H54 (cell line): Measurements from ENCODE around the gene DDX11.
"Not testable (repeated sequence)": the region's sequence is repeated elsewhere in the genome, so short reads cannot be mapped to it uniquely, and the experiment has no call there.

Experiments used
- DNase-seq: peaks from one replicate; pipeline ENCODE4 v3.0.0; 2011; ENCODE audit warnings: low spot score, mixed read lengths; ENCODE audit not compliant: insufficient read length
- FAIRE-seq: peaks from 3 replicates; lab custom pipeline; 2011; peaks lifted over from hg19 to GRCh38; lab: Jason Lieb, UNC
- POLR2A ChIP-seq: IDR thresholded peaks from 2 replicates; pipeline ENCODE4 v1.6.1; 2011; ENCODE audit warnings: low read depth, mild to moderate bottlenecking, low read length

DDX11 gene

DNA sequence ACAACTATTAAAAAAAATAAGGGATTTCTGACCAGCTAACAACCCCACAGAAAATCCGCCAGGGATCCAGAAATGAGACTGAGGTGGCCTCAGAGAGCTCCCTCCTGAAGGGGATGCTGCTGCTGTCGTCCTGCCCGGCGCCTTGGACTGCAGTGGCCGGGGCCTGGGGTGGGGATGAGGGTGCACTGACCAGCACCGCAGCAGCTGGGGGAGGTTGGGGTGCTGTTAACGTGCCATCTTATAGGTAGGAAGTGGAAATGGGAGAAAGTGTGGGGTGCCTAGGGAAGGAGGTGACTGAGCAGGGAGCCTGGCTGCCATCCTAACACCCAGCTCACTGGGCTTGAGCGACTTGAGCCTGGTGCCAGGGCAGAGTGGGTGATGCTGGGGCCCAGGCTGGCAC is 32.0 kb downstream of the DDX11 start:
- no peak for TF ChIP-seq POLR2A
- no peak for FAIRE-seq
- no peak for DNase-seq

DNA sequence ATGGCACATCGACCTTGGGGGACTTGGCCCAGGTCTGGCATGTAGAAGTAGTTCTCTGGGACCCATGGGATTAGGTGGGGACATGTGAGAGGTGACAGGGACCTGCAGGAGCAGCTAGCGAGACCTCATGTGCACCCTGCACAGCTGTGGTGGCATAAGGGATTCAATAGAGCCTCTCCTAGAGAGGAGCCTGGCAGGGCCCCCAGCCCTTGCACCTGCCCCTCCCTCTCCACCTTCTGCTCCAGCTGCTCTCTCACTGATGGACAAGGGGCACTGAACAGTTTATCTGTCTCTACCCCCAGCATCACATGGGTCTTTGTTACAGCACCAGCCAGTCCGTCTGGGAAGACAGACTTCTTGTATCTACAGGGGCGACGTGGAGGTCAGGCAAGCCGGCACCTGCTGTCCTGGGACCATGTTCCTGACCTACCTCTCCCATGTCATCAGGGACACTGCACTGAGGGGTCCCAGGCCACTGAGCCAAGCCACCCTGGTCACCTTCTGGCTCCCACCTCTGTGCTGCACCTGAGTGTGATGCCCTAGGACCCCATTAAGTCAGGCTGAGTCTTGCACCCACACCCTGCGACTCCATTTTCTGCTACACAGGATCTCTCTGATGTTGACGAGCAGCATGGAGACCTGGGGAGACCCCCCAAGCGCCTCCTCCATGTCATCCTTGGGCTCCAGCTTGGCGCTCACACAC is 32.6 kb downstream of the DDX11 start:
- FAIRE-seq: no peak
- no peak for TF ChIP-seq POLR2A
- no peak for DNase-seq

DNA sequence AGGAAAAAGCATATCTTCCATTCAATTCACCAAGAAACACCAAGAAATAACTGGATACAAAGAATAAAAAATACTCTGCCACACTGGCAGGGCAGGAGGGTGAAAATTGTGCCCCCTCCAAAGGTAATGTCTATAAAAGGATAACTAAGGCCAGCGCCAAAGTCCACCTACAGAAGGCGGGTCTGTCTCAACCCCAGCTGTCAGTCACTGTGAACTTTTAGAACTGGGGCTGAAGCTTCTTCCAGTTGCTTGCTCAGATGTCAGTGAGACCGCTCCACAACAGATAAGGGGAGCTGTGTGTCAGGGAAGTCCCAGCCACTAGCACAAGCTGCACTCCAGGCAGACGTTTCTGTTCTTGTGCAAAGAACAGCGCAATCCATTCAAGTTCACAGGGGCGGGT is 36.1 kb downstream of the DDX11 start:
- not testable (repeated sequence) for DNase-seq, FAIRE-seq

DNA sequence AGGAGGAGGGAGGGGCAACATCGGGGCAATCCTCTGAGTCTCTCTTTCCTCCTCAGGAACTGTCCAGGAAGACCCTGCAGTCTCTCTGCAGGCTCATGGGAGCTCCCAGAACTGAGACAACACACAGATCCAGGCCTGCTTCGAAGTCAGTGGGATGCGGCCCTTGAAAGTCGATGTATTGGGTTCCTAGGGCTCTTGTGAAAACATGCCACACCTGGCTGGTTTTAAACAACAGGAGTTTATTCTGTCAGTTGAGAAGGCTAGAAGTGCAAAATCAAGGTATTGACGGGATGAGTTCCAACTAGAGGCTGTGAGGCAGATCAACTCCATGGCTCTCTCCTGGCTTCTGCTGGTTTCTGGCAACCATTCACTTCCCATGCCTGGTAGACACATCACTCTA is 36.6 kb downstream of the DDX11 start:
- not testable (repeated sequence) for DNase-seq, FAIRE-seq

DNA sequence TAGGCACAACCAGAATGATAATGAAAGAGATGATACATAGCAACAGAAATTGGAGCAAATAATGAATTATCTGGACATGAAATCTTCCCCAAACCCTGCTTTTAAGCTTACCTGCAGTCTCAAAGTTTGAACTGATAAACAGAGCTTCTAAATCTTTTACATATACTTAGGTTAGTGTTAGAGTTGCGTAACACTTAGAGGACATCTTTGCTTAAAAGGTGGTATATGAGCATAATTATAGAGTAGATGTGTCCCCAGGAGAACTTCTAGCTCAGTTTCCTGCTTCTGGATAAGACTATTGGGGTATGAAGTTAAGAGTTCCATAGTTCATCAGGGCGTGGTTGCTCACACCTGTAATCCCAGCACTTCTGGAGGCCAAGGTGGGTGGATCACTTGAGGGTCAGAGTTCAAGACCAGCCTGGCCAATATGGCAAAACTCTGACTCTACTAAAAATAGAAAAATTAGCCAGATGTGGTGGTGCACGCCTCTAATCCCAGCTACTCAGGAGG is 41.5 kb downstream of the DDX11 start:
- DNase-seq, FAIRE-seq: not testable (repeated sequence)

DNA sequence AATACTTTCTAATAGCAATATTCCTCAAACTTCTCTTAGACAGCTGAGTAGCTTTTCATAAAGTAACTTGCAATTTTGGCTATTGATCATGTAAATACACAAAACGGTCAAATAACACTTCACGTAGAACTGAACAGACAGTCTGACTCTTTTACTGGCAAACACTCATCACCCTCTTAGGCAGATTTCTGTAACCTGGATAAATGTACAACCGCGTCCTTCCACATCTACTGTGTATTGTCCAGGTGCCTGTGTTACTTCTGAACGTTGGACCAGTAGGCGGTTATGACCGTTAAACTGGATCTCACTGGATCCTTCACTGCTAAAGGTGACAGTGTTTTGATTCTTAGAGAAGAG is 43.2 kb downstream of the DDX11 start:
- not testable (repeated sequence) for DNase-seq
- FAIRE-seq: peak; percentile 20

DNA sequence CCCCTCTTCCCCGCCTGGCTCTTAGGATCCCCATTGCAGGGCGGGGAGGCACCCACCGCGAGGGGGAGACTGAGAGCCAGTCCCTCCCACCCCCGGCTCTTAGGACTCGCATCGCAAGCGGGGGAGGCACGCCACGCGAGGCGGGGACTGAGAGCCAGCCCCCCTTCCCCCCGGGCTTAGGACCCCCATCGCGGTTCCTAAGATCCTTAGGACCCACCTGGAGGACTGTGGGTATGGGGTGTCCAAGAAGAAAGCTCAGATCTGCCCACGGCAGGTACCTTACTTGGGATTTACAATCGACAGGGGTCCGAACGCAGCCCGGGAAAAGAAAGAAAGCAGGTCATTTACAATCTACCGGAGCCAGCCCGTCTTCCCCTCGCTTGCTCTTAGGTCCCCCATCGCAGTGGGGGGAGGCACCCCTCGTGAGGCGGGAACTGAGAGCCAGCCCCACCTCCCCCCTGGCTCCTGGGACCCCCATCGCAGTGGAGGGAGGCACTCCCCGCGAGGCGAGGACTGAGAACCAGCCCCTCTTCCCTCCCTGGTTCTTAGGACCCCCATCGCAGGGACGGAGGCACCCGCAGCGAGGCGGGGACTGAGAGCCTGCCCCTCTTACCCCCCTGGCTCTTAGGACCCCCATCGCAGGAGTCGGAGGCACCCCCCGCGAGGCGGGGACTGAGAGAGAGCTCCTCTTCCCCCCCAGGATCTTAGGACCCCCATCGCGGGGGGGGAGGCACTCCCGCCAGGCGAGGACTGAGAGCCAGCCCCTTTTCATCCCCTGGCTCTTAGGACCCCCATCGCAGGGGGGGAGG is 43.7 kb downstream of the DDX11 start:
- no peak for TF ChIP-seq POLR2A
- DNase-seq (peak; percentile 29), FAIRE-seq (peak; percentile 30)

DNA sequence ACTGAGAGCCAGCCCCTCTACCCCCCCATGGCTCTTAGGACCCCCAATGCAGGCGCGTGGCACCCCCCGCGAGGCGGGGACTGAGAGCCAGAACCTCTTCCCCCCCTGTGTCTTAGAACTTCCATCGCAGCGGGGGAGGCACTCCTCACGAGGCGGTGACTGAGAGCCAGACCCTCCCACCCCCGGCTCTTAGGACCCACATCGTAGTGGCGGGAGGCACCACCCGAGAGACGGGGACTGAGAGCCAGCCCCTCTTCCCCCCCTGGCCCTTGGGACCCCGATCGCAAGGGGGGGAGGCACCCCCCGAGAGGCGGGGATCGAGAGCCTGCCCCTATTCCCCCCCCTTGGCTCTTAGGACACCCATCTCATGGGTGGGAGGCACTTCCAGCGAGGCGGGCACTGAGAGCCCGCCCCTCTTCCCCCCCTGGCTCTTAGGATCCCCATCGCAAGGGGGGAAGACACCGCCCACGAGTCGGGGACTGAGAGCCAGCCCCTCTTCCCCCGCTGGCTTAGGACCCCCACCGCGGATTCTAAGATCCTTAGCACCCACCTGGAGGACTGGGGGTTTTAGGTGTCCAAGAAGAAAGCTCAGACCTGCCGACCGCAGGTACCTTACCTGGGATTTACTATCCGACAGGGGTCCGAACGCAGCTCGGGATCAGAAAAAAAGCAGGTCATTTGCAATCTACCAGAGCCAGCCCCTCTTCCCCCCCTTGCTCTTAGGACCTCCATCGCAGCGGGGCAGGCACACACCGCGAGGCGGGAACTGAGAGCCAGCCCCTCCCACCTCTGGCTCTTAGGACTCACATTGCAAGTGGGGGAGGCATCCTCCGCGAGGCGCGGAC is 44.9 kb downstream of the DDX11 start:
- peak; percentile 47 for DNase-seq
- FAIRE-seq: no peak
- TF ChIP-seq POLR2A: no peak

DNA sequence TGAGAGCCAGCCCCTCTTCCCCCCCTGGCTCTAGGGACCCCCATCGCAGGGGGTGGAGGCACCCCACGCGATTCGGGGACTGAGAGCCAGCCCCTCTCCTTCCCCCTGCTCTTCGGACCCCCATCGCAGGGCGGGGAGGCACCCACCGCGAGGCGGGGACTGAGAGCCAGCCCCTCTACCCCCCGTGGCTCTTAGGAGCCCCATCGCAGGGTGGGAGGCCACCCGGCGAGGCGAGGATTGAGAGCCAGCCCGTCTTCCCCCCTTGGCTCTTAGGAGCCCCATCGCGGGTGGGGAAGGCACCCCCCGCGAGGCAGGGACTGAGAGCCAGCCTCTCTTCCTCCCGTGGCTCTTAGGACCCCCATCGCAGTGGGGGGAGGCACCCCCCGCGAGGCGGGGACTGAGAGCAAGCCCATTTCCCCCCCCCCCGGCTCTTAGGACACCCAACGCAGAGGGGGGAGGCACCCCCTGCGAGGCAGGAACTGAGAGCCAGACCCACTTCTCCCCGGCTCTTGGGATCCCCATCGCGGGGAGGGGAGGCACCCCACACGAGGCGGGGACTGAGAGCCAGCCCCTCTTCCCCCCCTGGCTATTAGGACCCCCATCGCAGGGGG is 45.6 kb downstream of the DDX11 start:
- DNase-seq (no peak), FAIRE-seq (no peak)
- TF ChIP-seq POLR2A: no peak

DNA sequence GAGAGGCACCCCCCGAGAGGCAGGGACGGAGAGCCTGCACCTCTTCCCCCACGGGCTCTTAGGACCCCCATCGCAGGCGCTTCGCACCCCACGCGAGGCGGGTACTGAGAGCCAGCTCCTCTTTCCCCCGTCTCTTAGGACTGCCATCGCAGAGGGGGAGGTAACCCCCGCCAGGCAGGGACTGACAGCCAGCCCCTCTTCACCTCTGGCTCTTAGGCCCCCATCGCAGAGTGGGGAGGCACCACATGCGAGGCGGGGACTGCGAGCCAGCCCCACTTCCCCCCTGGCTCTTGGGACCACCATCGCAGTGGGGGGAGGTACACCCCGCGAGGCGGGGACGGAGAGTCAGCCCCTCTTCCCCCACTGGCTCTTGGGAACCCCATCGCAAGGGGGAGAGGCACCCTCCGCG is 46.1 kb downstream of the DDX11 start:
- DNase-seq (no peak), FAIRE-seq (no peak)
- TF ChIP-seq POLR2A: no peak

DNA sequence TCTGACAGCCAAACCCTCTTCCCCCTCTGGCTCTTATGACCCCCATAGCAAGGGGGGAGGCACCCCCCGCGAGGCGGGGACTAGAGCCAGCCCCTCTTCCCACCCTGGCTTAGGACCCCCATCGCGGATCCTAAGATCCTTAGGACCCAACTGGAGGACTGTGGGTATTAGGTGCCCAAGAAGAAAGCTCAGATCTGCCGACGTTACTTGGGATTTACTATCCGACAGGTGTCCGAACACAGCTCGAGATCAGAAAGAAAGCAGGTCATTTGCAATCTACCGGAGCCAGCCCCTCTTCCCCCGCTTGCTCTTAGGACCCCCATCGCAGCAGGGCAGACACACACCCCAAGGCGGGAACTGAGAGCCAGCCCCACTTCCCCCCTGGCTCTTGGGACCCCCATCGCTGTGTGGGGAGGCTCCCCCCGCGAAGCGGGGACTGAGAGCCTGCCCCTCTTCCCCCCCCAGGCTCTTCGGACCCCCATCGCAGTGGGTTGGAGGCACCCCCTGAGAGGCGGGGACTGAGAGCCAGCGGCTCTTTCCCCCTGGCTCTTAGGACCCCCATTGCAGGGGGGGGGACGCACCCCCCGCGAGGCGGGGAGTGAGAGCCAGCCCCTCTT is 46.8 kb downstream of the DDX11 start:
- DNase-seq: no peak
- no peak for TF ChIP-seq POLR2A
- FAIRE-seq: no peak

DNA sequence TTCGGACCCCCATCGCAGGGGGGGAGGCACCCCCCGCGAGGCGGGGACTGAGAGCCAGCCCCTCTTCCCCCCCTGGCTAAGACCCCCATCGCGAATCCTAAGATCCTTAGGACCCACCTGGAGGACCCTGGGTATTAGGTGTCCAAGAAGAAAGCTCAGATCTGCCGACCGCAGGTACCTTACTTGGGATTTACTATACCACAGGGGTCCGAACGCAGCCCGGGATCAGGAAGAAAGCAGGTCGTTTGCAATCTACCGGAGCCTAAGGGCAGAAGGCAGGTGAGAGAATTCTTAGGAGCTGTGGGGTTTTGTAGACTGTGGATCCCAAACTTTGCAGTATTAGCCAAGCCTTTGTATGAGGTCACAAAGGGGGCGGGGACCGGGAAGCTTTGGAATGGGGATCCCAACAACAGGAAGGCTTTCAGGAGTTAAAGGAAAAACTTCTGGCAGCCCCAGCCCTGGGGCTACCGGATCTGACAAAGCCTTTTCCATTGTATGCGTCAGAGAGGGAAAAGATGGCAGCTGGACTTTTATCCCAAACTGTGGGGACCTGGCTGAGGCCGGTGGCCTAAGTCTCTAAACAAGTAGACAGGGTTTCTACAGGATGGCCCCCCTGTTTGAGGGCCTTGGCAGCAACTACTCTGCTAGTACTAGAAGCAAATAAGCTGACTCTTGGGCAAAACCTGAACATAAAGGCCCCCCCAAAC is 47.5 kb downstream of the DDX11 start:
- not testable (repeated sequence) for FAIRE-seq, DNase-seq

DNA sequence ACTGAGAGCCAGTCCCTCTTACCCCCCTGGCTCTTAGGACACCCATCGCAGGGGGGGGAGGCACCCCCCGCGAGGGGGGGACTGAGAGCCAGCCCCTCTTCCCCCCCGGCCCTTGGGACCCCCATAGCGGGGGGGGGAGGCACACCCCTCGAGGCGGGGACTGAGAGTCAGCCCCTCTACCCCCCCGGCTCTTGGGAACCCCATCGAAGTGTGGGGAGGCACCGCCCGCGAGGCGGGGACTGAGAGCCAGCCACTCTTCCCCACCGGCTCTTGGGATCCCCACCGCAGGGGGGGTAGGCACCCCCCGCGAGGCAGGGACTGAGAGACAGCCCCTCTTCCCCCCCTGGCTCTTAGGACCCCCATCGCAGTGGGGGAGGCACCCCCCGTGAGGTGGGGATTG is 48.8 kb downstream of the DDX11 start:
- FAIRE-seq (no peak), DNase-seq (no peak)
- no peak for TF ChIP-seq POLR2A

DNA sequence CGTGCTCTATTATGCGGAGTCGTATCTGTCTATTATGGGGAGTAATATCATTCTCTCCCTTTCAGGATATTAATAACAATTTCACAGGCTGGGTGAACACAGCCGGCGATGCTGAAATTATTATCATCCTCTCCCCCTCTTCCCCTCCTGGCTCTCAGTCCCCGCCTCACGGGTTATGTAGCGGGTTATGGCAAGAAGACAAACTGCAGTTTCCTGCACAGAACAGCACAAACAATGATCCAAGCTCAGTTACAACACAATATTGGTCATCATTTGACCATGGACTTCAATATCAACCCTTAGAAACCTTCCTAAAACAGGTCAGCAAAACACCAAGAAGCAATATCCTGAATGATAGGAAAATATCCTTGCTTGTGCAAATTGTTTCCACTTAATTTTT is 50.5 kb downstream of the DDX11 start:
- not testable (repeated sequence) for FAIRE-seq, DNase-seq

DNA sequence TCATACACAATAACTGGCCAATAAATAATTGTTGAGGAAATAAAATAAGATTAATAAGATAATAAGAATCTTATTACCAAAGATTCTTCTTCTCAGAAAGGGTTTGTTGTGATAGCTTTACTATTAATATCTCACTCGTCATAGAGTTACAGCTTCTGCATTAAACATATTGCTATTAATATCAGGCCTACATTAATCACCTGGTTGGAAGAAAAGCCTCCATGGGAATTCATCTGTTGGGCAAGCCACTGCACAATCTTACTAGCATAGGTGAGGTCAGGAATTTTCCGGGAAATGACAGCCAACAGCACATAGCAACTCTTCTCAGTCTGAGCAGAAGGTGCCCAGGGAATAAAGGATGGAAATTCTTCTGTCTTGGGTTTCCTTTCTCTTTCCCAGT is 51.5 kb downstream of the DDX11 start:
- DNase-seq, FAIRE-seq: not testable (repeated sequence)

DNA sequence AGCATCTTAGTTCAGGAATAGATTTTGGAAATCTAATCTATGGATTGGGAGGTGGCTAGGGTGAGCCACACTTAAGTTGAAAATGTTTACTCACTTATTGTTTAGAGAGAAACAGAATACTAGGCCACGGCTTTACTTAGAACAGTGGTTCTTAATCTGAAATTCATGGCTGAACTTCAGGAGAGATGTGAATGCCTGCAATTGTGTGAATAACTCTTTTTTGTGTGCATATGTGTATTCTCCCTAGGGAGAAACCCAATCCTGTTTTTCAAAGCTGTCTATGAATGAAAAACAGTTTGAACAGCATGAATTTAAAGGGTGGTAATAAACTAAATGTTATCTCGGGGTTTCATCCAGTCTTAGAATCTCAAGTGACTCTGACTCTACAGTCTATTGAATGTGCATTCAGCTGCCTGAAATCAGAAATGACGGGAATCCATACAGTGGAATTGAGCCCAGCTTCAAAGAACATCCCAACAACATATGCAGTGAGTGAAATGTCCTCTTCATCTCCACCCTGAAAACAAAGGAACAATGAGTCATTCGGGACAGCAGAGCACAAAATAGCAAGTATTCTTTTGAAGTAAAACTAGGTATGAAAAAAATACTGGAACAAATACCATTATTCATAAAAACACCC is 53.7 kb downstream of the DDX11 start:
- not testable (repeated sequence) for DNase-seq, FAIRE-seq

DNA sequence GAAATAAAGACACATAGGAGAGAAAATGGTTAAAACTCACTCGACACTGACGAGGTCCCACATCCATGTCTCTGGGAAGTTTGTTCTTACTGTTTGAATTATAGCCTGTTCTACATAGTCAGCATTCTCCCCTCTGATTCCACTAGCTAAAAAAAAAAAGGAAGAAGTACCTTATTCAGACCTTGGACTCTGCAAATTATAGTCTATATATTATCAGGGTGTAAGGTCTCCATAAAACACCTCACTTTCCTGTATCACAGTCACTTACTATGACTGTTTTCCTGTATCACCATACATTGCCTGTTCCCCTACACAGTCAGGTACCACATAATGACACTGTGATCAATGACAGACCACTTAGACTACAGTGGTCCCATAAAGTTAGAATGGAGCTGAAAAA is 62.9 kb downstream of the DDX11 start:
- peak; percentile 36 for FAIRE-seq
- not testable (repeated sequence) for DNase-seq

DNA sequence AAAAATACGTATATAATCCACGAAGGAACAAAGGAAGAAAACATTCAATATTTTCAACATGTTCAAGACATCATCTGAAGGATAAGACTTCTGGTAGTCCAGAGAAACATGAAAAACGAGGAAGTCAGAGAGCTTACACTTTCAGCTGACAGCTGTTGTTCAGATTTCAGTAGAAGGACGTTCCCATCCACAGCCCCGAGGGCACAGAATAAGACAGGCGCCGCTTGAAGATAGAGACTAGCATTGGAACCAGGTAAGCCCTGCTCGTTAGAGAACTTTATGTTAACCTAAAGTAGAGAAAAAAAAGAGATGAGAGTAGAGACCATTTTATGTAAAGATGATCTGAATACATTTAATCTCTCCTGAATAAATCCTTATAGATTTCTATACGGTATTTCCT is 71.1 kb downstream of the DDX11 start:
- not testable (repeated sequence) for FAIRE-seq, DNase-seq
